Measurements from ENCODE around the gene USP14. TPM values are rescaled to one million over a fixed set of nuclear protein-coding genes. Genes with fewer than 3 reads are reported as not detected.

USP14 gene
- total and polyA plus RNA-seq, 2 donors, result 26.7 to 59.1 TPM

DNA sequence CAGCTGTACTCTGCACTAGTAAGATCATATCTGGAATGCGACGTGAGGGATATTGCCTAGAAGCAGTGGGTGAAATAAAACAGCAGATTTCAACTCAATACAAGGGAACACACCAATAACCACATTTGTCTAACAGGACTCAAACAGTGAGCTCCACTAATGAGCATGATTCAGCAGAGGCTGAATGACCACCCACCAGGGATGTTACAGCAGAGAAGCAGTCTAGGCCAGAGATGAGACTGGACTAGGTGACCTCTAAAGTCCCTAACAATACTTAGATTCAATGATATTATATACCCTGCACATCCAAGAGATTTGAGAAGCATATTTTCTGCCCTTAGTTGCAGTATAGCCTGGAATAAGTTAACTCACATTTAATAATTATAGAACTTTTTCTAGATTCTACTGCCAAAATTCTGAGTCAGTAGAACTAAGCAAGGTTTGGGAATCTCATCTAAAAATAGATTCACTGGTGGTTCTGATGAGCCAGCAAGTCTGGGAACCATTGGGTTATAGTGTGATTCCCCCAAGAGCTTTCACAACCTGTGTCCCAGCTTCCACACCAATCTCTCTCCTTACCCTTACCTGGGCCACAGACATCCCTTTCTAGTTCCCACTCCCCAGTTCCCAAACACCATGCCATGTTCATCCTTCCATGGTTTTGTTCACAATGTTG lies 103.2 kb downstream of the USP14 start:
- H3K4me3 ChIP-seq (ENCODE audit: low read depth, low read length), result no peak overlapping the region
- H3K36me3 ChIP-seq (ENCODE audit: insufficient read depth), result peaks cover 4% of the 10 kb centered on the region
- H3K4me1 ChIP-seq (ENCODE audit: insufficient read depth), result no peaks in the 10 kb centered on the region
- H3K27ac ChIP-seq (ENCODE audit: low read depth), result no peak overlapping the region
- DNase-seq (ENCODE audit: extremely low spot score), result no peak
- 96% methylated on average over 2 of the region's 2 CpGs for WGBS

Small RNA genes within 50 kb of the gene (small RNA-seq; reads per million reads assigned to genes)
- not detected for gene MIR8078

Other genes with a start within 250 kb of the USP14 start
- gene TUBB8B, start 108.9 kb upstream of the USP14 start, total RNA-seq, result not detected
- gene TUBB8B, start 108.9 kb upstream of the USP14 start, polyA plus RNA-seq, result 0.28 TPM
- 166 TPM for gene THOC1, start 109.5 kb downstream of the USP14 start, total RNA-seq
- gene THOC1, start 109.5 kb downstream of the USP14 start, polyA plus RNA-seq, result 15.4 TPM

All from urinary bladder (tissue), 4 donors.